ENCODE data around the gene MRPS35.

MRPS35 gene

GRCh38 chr12:27772328-27773049 lies 61.9 kb downstream of the MRPS35 start:
- no peak for DNase-seq (ENCODE audit: low read depth)

- DNase-seq (ENCODE audit: low read depth), result no peak
Measured at GRCh38 chr12:27777141-27777540, 66.5 kb downstream of the MRPS35 start.

- no peak for DNase-seq (ENCODE audit: low read depth)
Measured at GRCh38 chr12:27778206-27778605, 67.6 kb downstream of the MRPS35 start.

- DNase-seq (ENCODE audit: low read depth), result no peak
Measured at GRCh38 chr12:27779416-27779919, 68.8 kb downstream of the MRPS35 start.

GRCh38 chr12:27779920-27780611 lies 69.4 kb downstream of the MRPS35 start, which contains the start of the genes KLHL42 and MANSC4:
KLHL42 (plus strand) TSS chr12:27780233; CDS start chr12:27780331, 98 bp downstream.
MANSC4 (minus strand) TSS chr12:27780236; CDS start chr12:27771276, 8,960 bp downstream.
- peak; percentile 19 for DNase-seq (ENCODE audit: low read depth)

GRCh38 chr12:27780612-27781408 lies 70.2 kb downstream of the MRPS35 start:
- no peak for DNase-seq (ENCODE audit: low read depth)

GRCh38 chr12:27781680-27782079 lies 71.0 kb downstream of the MRPS35 start:
- no peak for DNase-seq (ENCODE audit: low read depth)

- DNase-seq (ENCODE audit: low read depth), result no peak
Measured at GRCh38 chr12:27782481-27782880, 71.8 kb downstream of the MRPS35 start.

- no peak for DNase-seq (ENCODE audit: low read depth)
Measured at GRCh38 chr12:27785882-27786570, 75.4 kb downstream of the MRPS35 start.

- DNase-seq (ENCODE audit: low read depth), result no peak
Measured at GRCh38 chr12:27787559-27787958, 76.9 kb downstream of the MRPS35 start.

GRCh38 chr12:27790179-27790578 lies 79.5 kb downstream of the MRPS35 start:
- no peak for DNase-seq (ENCODE audit: low read depth)

- DNase-seq (ENCODE audit: low read depth), result no peak
Measured at GRCh38 chr12:27794818-27795584, 84.4 kb downstream of the MRPS35 start.

GRCh38 chr12:27796128-27796527 lies 85.5 kb downstream of the MRPS35 start:
- DNase-seq (ENCODE audit: low read depth), result no peak

GRCh38 chr12:27797301-27798025 lies 86.8 kb downstream of the MRPS35 start:
- DNase-seq (ENCODE audit: low read depth), result no peak

- DNase-seq (ENCODE audit: low read depth), result no peak
Measured at GRCh38 chr12:27800819-27801218, 90.2 kb downstream of the MRPS35 start.

- DNase-seq (ENCODE audit: low read depth), result no peak
Measured at GRCh38 chr12:27801630-27802029, 91.0 kb downstream of the MRPS35 start.

- no peak for DNase-seq (ENCODE audit: low read depth)
Measured at GRCh38 chr12:27802511-27802910, 91.9 kb downstream of the MRPS35 start.

GRCh38 chr12:27802936-27803335 lies 92.3 kb downstream of the MRPS35 start:
- no peak for DNase-seq (ENCODE audit: low read depth)

GRCh38 chr12:27805238-27805637 lies 94.6 kb downstream of the MRPS35 start:
- no peak for DNase-seq (ENCODE audit: low read depth)

Data from stimulated activated CD8-positive, alpha-beta memory T cell treated with anti-CD3 and anti-CD28 coated beads, Interleukin-7, amount 100 ng/mL, for 24 hours (primary cell).